HG03108 (cell line): Measurements from ENCODE around the gene CATSPERZ.
"Not testable (repeated sequence)": the region's sequence is repeated elsewhere in the genome, so short reads cannot be mapped to it uniquely, and the experiment has no call there.

Source experiments
- ATAC-seq: cut with Tn5 transposase; IDR thresholded peaks from one replicate; pipeline ENCODE4 v1.9.1; 2021; ENCODE audit warnings: moderate library complexity; ENCODE audit not compliant: unreplicated experiment

CATSPERZ gene

GRCh38 chr11:64317961-64318765, 18.0 kb downstream of the CATSPERZ start, which contains the start of gene PRDX5:
PRDX5 (plus strand) TSS chr11:64318121; CDS start chr11:64318216, 95 bp downstream.
- peak; percentile 68 for ATAC-seq

GRCh38 chr11:64318766-64319761, 18.9 kb downstream of the CATSPERZ start:
- ATAC-seq, result no peak

GRCh38 chr11:64320556-64320955, 20.4 kb downstream of the CATSPERZ start:
- ATAC-seq, result no peak

- ATAC-seq, result no peak
Observed at GRCh38 chr11:64321026-64321425, 20.9 kb downstream of the CATSPERZ start.

- no peak for ATAC-seq
Observed at GRCh38 chr11:64321533-64321932, 21.4 kb downstream of the CATSPERZ start.

- ATAC-seq, result no peak
Observed at GRCh38 chr11:64322925-64323260, 22.7 kb downstream of the CATSPERZ start.

- no peak for ATAC-seq
Observed at GRCh38 chr11:64323373-64323772, 23.2 kb downstream of the CATSPERZ start.

- ATAC-seq, result not testable (repeated sequence)
Observed at GRCh38 chr11:64323984-64324383, 23.8 kb downstream of the CATSPERZ start.

- no peak for ATAC-seq
Observed at GRCh38 chr11:64324692-64325469, 24.7 kb downstream of the CATSPERZ start.

GRCh38 chr11:64327375-64327774, 27.2 kb downstream of the CATSPERZ start:
- ATAC-seq, result no peak

GRCh38 chr11:64327993-64328392, 27.8 kb downstream of the CATSPERZ start:
- ATAC-seq, result no peak

- no peak for ATAC-seq
Observed at GRCh38 chr11:64330888-64331287, 30.7 kb downstream of the CATSPERZ start.

GRCh38 chr11:64331569-64332371, 31.6 kb downstream of the CATSPERZ start:
- peak; percentile 49 for ATAC-seq

GRCh38 chr11:64333556-64333955, 33.4 kb downstream of the CATSPERZ start:
- ATAC-seq, result no peak

GRCh38 chr11:64334764-64335735, 34.9 kb downstream of the CATSPERZ start:
- peak; percentile 76 for ATAC-seq

- ATAC-seq, result no peak
Observed at GRCh38 chr11:64337538-64338249, 37.5 kb downstream of the CATSPERZ start.

- ATAC-seq, result no peak
Observed at GRCh38 chr11:64338716-64339115, 38.6 kb downstream of the CATSPERZ start.

- no peak for ATAC-seq
Observed at GRCh38 chr11:64339286-64339685, 39.1 kb downstream of the CATSPERZ start.
